ENCODE results near the gene NAGPA. TPM values are rescaled to one million over a fixed set of nuclear protein-coding genes. Genes with fewer than 3 reads are reported as not detected.
A peak's percentile ranks its signal among the peaks of the same experiment; 100 is the strongest.

The NAGPA gene
- total and polyA plus RNA-seq, 2 of the 13 experiments (the other 11 are each of a cell fraction or from before 2014, with no cell fraction given): 27.1 to 60.3 TPM

- TF ChIP-seq ZNF605 (CRISPR knock-in tag; IDR thresholded peaks at IDR 0.05) (peak; percentile 96), MXI1 (IDR thresholded peaks at IDR 0.05; ENCODE audit: borderline replicate concordance, low read depth, low read length) (peak; percentile 81; the same call in 2 of the 3 replicates), AGO2 (optimal IDR thresholded peaks at IDR 0.05; ENCODE audit: low read depth, low read length) (peak; percentile 84), ELF3 (CRISPR knock-in tag; IDR thresholded peaks at IDR 0.05) (peak; percentile 91), TRAFD1 (CRISPR knock-in tag; IDR thresholded peaks at IDR 0.05; ENCODE audit: borderline replicate concordance) (no peak), NCOR1 (IDR thresholded peaks at IDR 0.05; ENCODE audit: borderline replicate concordance, low read length) (no peak), ZNF710 (CRISPR knock-in tag; IDR thresholded peaks at IDR 0.05; ENCODE audit: borderline replicate concordance) (peak; percentile 89; the same call in 1 of the 2 replicates), ZSCAN5A (CRISPR knock-in tag; IDR thresholded peaks at IDR 0.05; ENCODE audit: borderline replicate concordance) (peak; percentile 39), ZNF253 (CRISPR knock-in tag; IDR thresholded peaks at IDR 0.05; ENCODE audit: borderline replicate concordance) (peak; percentile 87; the same call in 1 of the 2 replicates), NFIC (IDR thresholded peaks at IDR 0.05; ENCODE audit: low read length) (no peak), ZNF407 (CRISPR knock-in tag; IDR thresholded peaks at IDR 0.05; ENCODE audit: not compliant biosample characterization) (peak; percentile 98), ATF4 (CRISPR knock-in tag; IDR thresholded peaks at IDR 0.05) (peak in 1 of 2 experiments; percentile 28; a peak in 1 of 4 replicates), CHCHD3 (CRISPR knock-in tag; IDR thresholded peaks at IDR 0.05) (peak; percentile 74; the same call in 1 of the 2 replicates)
These were observed 38.1 kb upstream of the NAGPA start, which contains the start of gene ALG1 (continued) for GRCh38 chr16:5071681-5072333.

Measured in HepG2 (cell line).